HepG2 (cell line): Measurements from ENCODE around the gene GNL2. TPM values are rescaled to one million over a fixed set of nuclear protein-coding genes. Genes with fewer than 3 reads are reported as not detected.
A peak's percentile ranks its signal among the peaks of the same experiment; 100 is the strongest.

ENCODE experiments used
- ATAC-seq: fragments of 200-7000 bp; cut with Tn5 transposase; 3 replicates; pipeline ENCODE4 v1.9.1; 2020; ENCODE audit warnings: mild to moderate bottlenecking, moderate library complexity
- BruUV-seq: library from RNA; stranded (reverse); fragments of 400-500 nt; replicated peaks from 2 replicates; lab custom pipeline; 2021; lab: Mats Ljungman, UMichigan
- CTCF ChIA-PET: fragments of 300-600 bp; formaldehyde crosslinking; extraction: SDS; loops from one replicate; lab custom pipeline; 2021; ENCODE audit warnings: low total read pairs, inconsistent platforms, low intra/inter-chr PET ratio; lab: Yijun Ruan, JAX
- POLR2A ChIA-PET: fragments of 350-600 bp; sonication (Branson Sonifier 250); formaldehyde crosslinking; loops from one replicate; lab custom pipeline; 2020; ENCODE audit warnings: antibody characterized with exemption, inconsistent platforms; lab: Yijun Ruan, JAX
- DNase-seq: peaks from one replicate; pipeline ENCODE4 v3.0.0-alpha.2; 2015; ENCODE audit warnings: low spot score
- FAIRE-seq: peaks from 3 replicates; lab custom pipeline; 2011; peaks lifted over from hg19 to GRCh38; lab: Jason Lieb, UNC
- H2AFZ ChIP-seq: one replicate; pipeline ENCODE4 v1.6.1; 2011; ENCODE audit warnings: low read length, inconsistent platforms
- H3K27ac ChIP-seq: fragments of 300-600 bp; 3 replicates; pipeline ENCODE4 v1.8.0; 2011; ENCODE audit warnings: mixed run types, mild to moderate bottlenecking, mixed read lengths, low read length, inconsistent platforms; ENCODE audit not compliant: insufficient read depth; ENCODE audit errors: extremely low read length
- H3K27me3 ChIP-seq, 2 experiments: fragments of 200-600 bp in 1 of 2; 2 replicates in 1 of 2; 3 replicates in 1 of 2; pipeline versions ENCODE4 v1.6.0 to v1.8.0; 2011; ENCODE audit warnings: low read length in 2 of 2, mild to moderate bottlenecking in 2 of 2, moderate library complexity in 2 of 2, inconsistent platforms in 1 of 2; ENCODE audit not compliant: insufficient read depth in 2 of 2, control insufficient read depth in 1 of 2
- H3K36me3 ChIP-seq, 2 experiments: fragments of 200-600 bp in 1 of 2; replicated peaks in 1 of 2; 2 replicates in 1 of 2; 3 replicates in 1 of 2; pipeline versions ENCODE4 v1.5.1 to v1.8.0; 2011; ENCODE audit warnings: low read length in 2 of 2, inconsistent platforms in 1 of 2; ENCODE audit not compliant: insufficient read depth in 2 of 2, control insufficient read depth in 1 of 2
- H3K4me1 ChIP-seq: 2 replicates; pipeline ENCODE4 v1.5.1; 2012; ENCODE audit warnings: low read length, inconsistent platforms; ENCODE audit not compliant: insufficient read depth
- H3K4me2 ChIP-seq: 2 replicates; pipeline ENCODE4 v1.6.0; 2011; ENCODE audit warnings: low read depth, low read length, inconsistent platforms
- H3K4me3 ChIP-seq, 3 experiments: fragments of 200-600 bp in 1 of 3; sonication (generic), shearing (Covaris generic) in 1 of 3; replicated peaks in 1 of 3; 2 replicates each; pipeline ENCODE4 v1.5.1; 2011 to 2016; ENCODE audit warnings: low read length in 3 of 3, inconsistent platforms in 2 of 3, low read depth in 2 of 3, mild to moderate bottlenecking in 2 of 3, control low read depth in 1 of 3, mixed read lengths in 1 of 3; ENCODE audit not compliant: insufficient read depth in 1 of 3
- H3K79me2 ChIP-seq: one replicate; pipeline ENCODE4 v1.6.1; 2011; ENCODE audit warnings: low read length, inconsistent platforms; ENCODE audit not compliant: insufficient read depth
- H3K9ac ChIP-seq: 2 replicates; pipeline ENCODE4 v1.6.0; 2011; ENCODE audit warnings: mild to moderate bottlenecking, low read depth, low read length, inconsistent platforms; ENCODE audit not compliant: insufficient read depth
- H3K9me3 ChIP-seq: 2 replicates; pipeline ENCODE4 v1.5.1; 2012; ENCODE audit warnings: mild to moderate bottlenecking, low read length
- H4K20me1 ChIP-seq: 2 replicates; pipeline ENCODE4 v1.6.0; 2011; ENCODE audit warnings: inconsistent platforms, mild to moderate bottlenecking, low read length, moderate library complexity; ENCODE audit not compliant: insufficient read depth
- AGO2 ChIP-seq: fragments of 200-400 bp; formaldehyde crosslinking; optimal IDR thresholded peaks from 2 replicates; pipeline ENCODE3; 2017; ENCODE audit warnings: mild to moderate bottlenecking, low read depth, low read length, moderate library complexity
- PAXIP1 ChIP-seq: sonication (generic); formaldehyde crosslinking; conservative IDR thresholded peaks from 2 replicates; pipeline ENCODE4 v1.4.0; 2020; ENCODE audit warnings: mild to moderate bottlenecking, missing genetic modification reagents, moderate library complexity
- RBFOX2 ChIP-seq: fragments of 200-400 bp; formaldehyde crosslinking; IDR thresholded peaks from 2 replicates; pipeline ENCODE4 v1.6.1; 2017; ENCODE audit warnings: low read depth, mild to moderate bottlenecking, low read length
- WGBS: methylation state at CpG from one replicate; pipeline ENCODE4 v1.1.6; 2017; ENCODE audit warnings: low lambda C conversion rate; 5-methylcytosine and 5-hydroxymethylcytosine counted together
- in situ Hi-C: cut with HindIII; loops from 2 replicates; pipeline ENCODE4 v1.10.0; 2017; ENCODE audit warnings: low pct_unique_long_range_greater_than_20kb; ENCODE audit not compliant: extremely low pct_ligation_motif_present
- intact Hi-C: fragments of 100-400 bp; cut with micrococcal nuclease; formaldehyde crosslinking; loops from one replicate; pipeline ENCODE4 v1.10.0; 2022; ENCODE audit not compliant: unreplicated experiment
- polyA plus RNA-seq, 8 experiments: library from polyadenylated mRNA; depleted of rRNA in 3 of 8; stranded (reverse) in 7 of 8; unstranded in 1 of 8; fragments of >200 nt; fragmentation: Illumina TruSeq in 4 of 8; extraction: Trizol in 4 of 8; gene quantifications; 2 replicates each; pipeline versions ENCODE4 v1.2.1 to v1.2.3, GENCODE V29; 2011 to 2016; ENCODE audit warnings: low read depth in 4 of 8, missing spikeins in 1 of 8, mixed read lengths in 1 of 8; ENCODE audit not compliant: insufficient read depth in 1 of 8
- total RNA-seq, 5 experiments: library from RNA; depleted of rRNA; stranded (reverse); fragments of >200 nt; fragmentation: Illumina TruSeq; extraction: Trizol; gene quantifications; 2 replicates each; pipeline ENCODE4 v1.2.3, GENCODE V29; 2016; ENCODE audit warnings: low read depth in 1 of 5

GNL2 gene
- total and polyA plus RNA-seq, 2 of the 13 experiments (the other 11 are each of a cell fraction or from before 2014, with no cell fraction given): 32.1 to 72.1 TPM

GRCh38 chr1:37544530-37544929 is 51.2 kb downstream of the GNL2 start:
- Histone ChIP-seq H3K9me3 (no peaks in the 10 kb centered on the region), H3K4me1 (no peaks in the 10 kb centered on the region), H3K4me3 (no peak overlapping the region), H3K4me2 (no peak overlapping the region), H3K79me2 (no peaks in the 10 kb centered on the region), H4K20me1 (no peaks in the 10 kb centered on the region), H2AFZ (no peak overlapping the region), H3K27me3 (no peaks in the 10 kb centered on the region), H3K36me3 (peaks cover 14 to 57% of the 10 kb centered on the region in 2 experiments; a peak in 4 of 5 replicates), H3K27ac (no peak overlapping the region), H3K9ac (no peak overlapping the region)
- TF ChIP-seq RBFOX2 (0 out of 2 replicates have a peak, but pooled peaks have one; percentile 45), PAXIP1 (no peak), AGO2 (peak; percentile 68)
- CTCF ChIA-PET: no interaction called here
- no TSS peak for BruUV-seq
- 96% methylated on average over 21 of the region's 21 CpGs for WGBS
- POLR2A ChIA-PET: interaction anchor here (1.3 kb wide), 1 partner anchor 9 kb away, joined by 4 read pairs; the partner anchor contains the start of gene SNIP1
- in situ Hi-C loops: no loop called here
- intact Hi-C loops: no loop called here
- DNase-seq (no peak), ATAC-seq (no peak), FAIRE-seq (no peak)
